ENCODE data around the gene TRIM2.

- TF ChIP-seq CTCF (conservative IDR thresholded peaks at IDR 0.05) = no peak
- no peak for TF ChIP-seq EZH2 (IDR thresholded peaks at IDR 0.05; ENCODE audit: low read depth)
These were observed 121.3 kb downstream of the TRIM2 start for GRCh38 chr4:153325558-153325957.

Measured in PC-9 (cell line).